Stimulated activated naive CD8-positive, alpha-beta T cell treated with anti-CD3 and anti-CD28 coated beads, Interleukin-15, Interleukin-2, amounts not matched to agents 100 ng/mL and 50 ng/mL, for 24 hours (primary cell): Measurements from ENCODE around the gene COL5A1.
"Not testable (repeated sequence)": the region's sequence is repeated elsewhere in the genome, so short reads cannot be mapped to it uniquely, and the experiment has no call there.

Source experiments
- H3K27ac Mint-ChIP-seq: one replicate; pipeline ENCODE4 v1.8.0; 2021; ENCODE audit warnings: mild to moderate bottlenecking, mixed read lengths
- H3K27me3 Mint-ChIP-seq: one replicate; pipeline ENCODE4 v1.8.0; 2021; ENCODE audit warnings: mixed read lengths
- H3K36me3 Mint-ChIP-seq: one replicate; pipeline ENCODE4 v1.8.0; 2021; ENCODE audit warnings: low read depth, mixed read lengths
- H3K4me1 Mint-ChIP-seq: one replicate; pipeline ENCODE4 v1.8.0; 2021; ENCODE audit warnings: low read depth, mixed read lengths
- H3K4me3 Mint-ChIP-seq: one replicate; pipeline ENCODE4 v1.8.0; 2021; ENCODE audit warnings: mild to moderate bottlenecking, mixed read lengths
- H3K9me3 Mint-ChIP-seq: one replicate; pipeline ENCODE4 v1.8.0; 2021; ENCODE audit warnings: mixed read lengths

The COL5A1 gene

GRCh38 chr9:134712926-134713325 lies 71.3 kb downstream of the COL5A1 start:
- Mint-ChIP-seq H3K36me3 (no peaks in the 10 kb centered on the region), H3K4me3 (no peak overlapping the region), H3K4me1 (no peaks in the 10 kb centered on the region), H3K27me3 (no peaks in the 10 kb centered on the region), H3K9me3 (peaks cover 6% of the 10 kb centered on the region), H3K27ac (no peak overlapping the region)

- H3K4me1 Mint-ChIP-seq, H3K27me3 Mint-ChIP-seq, H3K9me3 Mint-ChIP-seq, H3K27ac Mint-ChIP-seq, H3K36me3 Mint-ChIP-seq, H3K4me3 Mint-ChIP-seq: not testable (repeated sequence)
Measured at GRCh38 chr9:134715536-134715935, 73.9 kb downstream of the COL5A1 start.

GRCh38 chr9:134716067-134716466 lies 74.5 kb downstream of the COL5A1 start:
- Mint-ChIP-seq H3K9me3 (peaks cover 6% of the 10 kb centered on the region), H3K4me1 (no peaks in the 10 kb centered on the region), H3K27me3 (no peaks in the 10 kb centered on the region), H3K27ac (no peak overlapping the region), H3K36me3 (no peaks in the 10 kb centered on the region), H3K4me3 (no peak overlapping the region)

GRCh38 chr9:134717056-134717455 lies 75.5 kb downstream of the COL5A1 start:
- no peaks in the 10 kb centered on the region for H3K27me3 Mint-ChIP-seq

GRCh38 chr9:134717924-134718645 lies 76.5 kb downstream of the COL5A1 start:
- Mint-ChIP-seq H3K4me1 (no peaks in the 10 kb centered on the region), H3K27ac (no peak overlapping the region), H3K27me3 (peaks cover 4% of the 10 kb centered on the region), H3K4me3 (no peak overlapping the region), H3K36me3 (no peaks in the 10 kb centered on the region), H3K9me3 (peaks cover 6% of the 10 kb centered on the region)

More at GRCh38 chr9:134717056-134717455, 75.5 kb downstream of the COL5A1 start:
- no peak overlapping the region for H3K27ac Mint-ChIP-seq
- H3K36me3 Mint-ChIP-seq: no peaks in the 10 kb centered on the region
- peaks cover 6% of the 10 kb centered on the region for H3K9me3 Mint-ChIP-seq
- H3K4me3 Mint-ChIP-seq: no peak overlapping the region
- H3K4me1 Mint-ChIP-seq: no peaks in the 10 kb centered on the region

- Mint-ChIP-seq H3K36me3 (no peaks in the 10 kb centered on the region), H3K27me3 (peaks cover 4% of the 10 kb centered on the region), H3K27ac (no peak overlapping the region), H3K4me1 (no peaks in the 10 kb centered on the region), H3K9me3 (peaks cover under 1% of the 10 kb centered on the region), H3K4me3 (no peak overlapping the region)
Measured at GRCh38 chr9:134719331-134719730, 77.7 kb downstream of the COL5A1 start.

- no peak overlapping the region for H3K4me3 Mint-ChIP-seq
- H3K9me3 Mint-ChIP-seq: no peaks in the 10 kb centered on the region
- H3K4me1 Mint-ChIP-seq: no peaks in the 10 kb centered on the region
- peaks cover 5% of the 10 kb centered on the region for H3K27me3 Mint-ChIP-seq
- H3K36me3 Mint-ChIP-seq: no peaks in the 10 kb centered on the region
- no peak overlapping the region for H3K27ac Mint-ChIP-seq
Measured at GRCh38 chr9:134720136-134720753, 78.6 kb downstream of the COL5A1 start.

- no peaks in the 10 kb centered on the region for H3K4me1 Mint-ChIP-seq
- H3K36me3 Mint-ChIP-seq: no peaks in the 10 kb centered on the region
- no peak overlapping the region for H3K27ac Mint-ChIP-seq
- no peaks in the 10 kb centered on the region for H3K9me3 Mint-ChIP-seq
- H3K4me3 Mint-ChIP-seq: no peak overlapping the region
- H3K27me3 Mint-ChIP-seq: peaks cover 8% of the 10 kb centered on the region
Measured at GRCh38 chr9:134720796-134721195, 79.2 kb downstream of the COL5A1 start.

- H3K4me3 Mint-ChIP-seq: no peak overlapping the region
- no peak overlapping the region for H3K27ac Mint-ChIP-seq
- H3K4me1 Mint-ChIP-seq: no peaks in the 10 kb centered on the region
- peaks cover 8% of the 10 kb centered on the region for H3K27me3 Mint-ChIP-seq
- no peaks in the 10 kb centered on the region for H3K36me3 Mint-ChIP-seq
- no peaks in the 10 kb centered on the region for H3K9me3 Mint-ChIP-seq
Measured at GRCh38 chr9:134721344-134721743, 79.7 kb downstream of the COL5A1 start.

GRCh38 chr9:134722120-134722701 lies 80.6 kb downstream of the COL5A1 start:
- H3K27ac Mint-ChIP-seq: no peak overlapping the region

GRCh38 chr9:134723037-134723436 lies 81.4 kb downstream of the COL5A1 start:
- H3K36me3 Mint-ChIP-seq: no peaks in the 10 kb centered on the region
- H3K4me3 Mint-ChIP-seq: no peak overlapping the region
- no peaks in the 10 kb centered on the region for H3K9me3 Mint-ChIP-seq
- H3K27me3 Mint-ChIP-seq: peaks cover 8% of the 10 kb centered on the region
- no peak overlapping the region for H3K27ac Mint-ChIP-seq
- no peaks in the 10 kb centered on the region for H3K4me1 Mint-ChIP-seq

More at GRCh38 chr9:134722120-134722701, 80.6 kb downstream of the COL5A1 start:
- H3K9me3 Mint-ChIP-seq: no peaks in the 10 kb centered on the region
- no peaks in the 10 kb centered on the region for H3K36me3 Mint-ChIP-seq
- H3K4me1 Mint-ChIP-seq: no peaks in the 10 kb centered on the region
- H3K4me3 Mint-ChIP-seq: no peak overlapping the region
- peaks cover 8% of the 10 kb centered on the region for H3K27me3 Mint-ChIP-seq

GRCh38 chr9:134723491-134724190 lies 82.0 kb downstream of the COL5A1 start:
- Mint-ChIP-seq H3K36me3 (no peaks in the 10 kb centered on the region), H3K4me3 (no peak overlapping the region), H3K9me3 (no peaks in the 10 kb centered on the region), H3K4me1 (no peaks in the 10 kb centered on the region), H3K27ac (no peak overlapping the region), H3K27me3 (peaks cover 8% of the 10 kb centered on the region)

- peaks cover 3% of the 10 kb centered on the region for H3K9me3 Mint-ChIP-seq
- no peak overlapping the region for H3K4me3 Mint-ChIP-seq
- H3K27me3 Mint-ChIP-seq: peaks cover 8% of the 10 kb centered on the region
- no peaks in the 10 kb centered on the region for H3K36me3 Mint-ChIP-seq
- no peak overlapping the region for H3K27ac Mint-ChIP-seq
- no peaks in the 10 kb centered on the region for H3K4me1 Mint-ChIP-seq
Measured at GRCh38 chr9:134724202-134724911, 82.8 kb downstream of the COL5A1 start.

- Mint-ChIP-seq H3K27me3 (peaks cover 8% of the 10 kb centered on the region), H3K27ac (no peak overlapping the region), H3K4me3 (no peak overlapping the region), H3K4me1 (no peaks in the 10 kb centered on the region), H3K36me3 (no peaks in the 10 kb centered on the region), H3K9me3 (peaks cover 3% of the 10 kb centered on the region)
Measured at GRCh38 chr9:134724912-134725604, 83.5 kb downstream of the COL5A1 start.
